Central memory CD4-positive, alpha-beta T cell (primary cell): ENCODE results near the gene HTR3D.
A peak's percentile ranks its signal among the peaks of the same experiment; 100 is the strongest.
"Not testable (repeated sequence)": the region's sequence is repeated elsewhere in the genome, so short reads cannot be mapped to it uniquely, and the experiment has no call there.

Experiments
- DNase-seq: peaks from one replicate; pipeline ENCODE4 v3.0.0; 2022
- total RNA-seq, 3 experiments: gene quantifications; one replicate each; lab custom pipeline; 2026; lab: John Stamatoyannopoulos, UW

Gene HTR3D
- 0 reads per million in 3 experiments for total RNA-seq

- no peak for DNase-seq
Observed at GRCh38 chr3:184031187-184031792, at the start of gene HTR3D. Gene HTR3D, plus strand, starts transcription at chr3:184031742. Its CDS starts 0 bp downstream, at chr3:184031742.

GRCh38 chr3:183981990-183982644 is 49.4 kb upstream of the HTR3D start:
- DNase-seq = no peak

GRCh38 chr3:183984127-183984740 is 47.3 kb upstream of the HTR3D start:
- DNase-seq = no peak

- DNase-seq = no peak
Observed at GRCh38 chr3:183984749-183985729, 46.5 kb upstream of the HTR3D start.

- no peak for DNase-seq
Observed at GRCh38 chr3:183987000-183987600, 44.4 kb upstream of the HTR3D start.

- DNase-seq = no peak
Observed at GRCh38 chr3:183988216-183988790, 43.2 kb upstream of the HTR3D start.

- DNase-seq = no peak
Observed at GRCh38 chr3:183991403-183991802, 40.1 kb upstream of the HTR3D start.

GRCh38 chr3:184001761-184002160 is 29.8 kb upstream of the HTR3D start:
- DNase-seq = no peak

GRCh38 chr3:184002469-184002868 is 29.1 kb upstream of the HTR3D start:
- no peak for DNase-seq

GRCh38 chr3:184003187-184003967 is 28.2 kb upstream of the HTR3D start:
- no peak for DNase-seq

GRCh38 chr3:184004476-184004875 is 27.1 kb upstream of the HTR3D start:
- no peak for DNase-seq

- peak; percentile 5 for DNase-seq
Observed at GRCh38 chr3:184005941-184006507, 25.5 kb upstream of the HTR3D start.

- not testable (repeated sequence) for DNase-seq
Observed at GRCh38 chr3:184007143-184007813, 24.3 kb upstream of the HTR3D start.

- DNase-seq = no peak
Observed at GRCh38 chr3:184008161-184008560, 23.4 kb upstream of the HTR3D start.

- DNase-seq = no peak
Observed at GRCh38 chr3:184011230-184011876, 20.2 kb upstream of the HTR3D start.

GRCh38 chr3:184011937-184012889 is 19.3 kb upstream of the HTR3D start:
- no peak for DNase-seq

GRCh38 chr3:184015381-184016019 is 16.0 kb upstream of the HTR3D start:
- no peak for DNase-seq

- no peak for DNase-seq
Observed at GRCh38 chr3:184016169-184016570, 15.4 kb upstream of the HTR3D start.
